Frontal cortex (tissue), 1 donor: ENCODE results near the gene TNFRSF25. TPM values are rescaled to one million over a fixed set of nuclear protein-coding genes. Genes with fewer than 3 reads are reported as not detected.

Source experiments
- small RNA-seq: library from RNA; depleted of rRNA; stranded (forward); fragments of <200 nt; gene quantifications from one replicate; pipeline ENCODE3, GENCODE V24; 2014
- total RNA-seq: library from RNA; depleted of rRNA; stranded (reverse); fragments of >200 nt; gene quantifications from one replicate; pipeline ENCODE4 v1.2.3, GENCODE V29; 2014

TNFRSF25 gene
- total RNA-seq, 1 donor from 2014 or later = 9.0 TPM

Small RNA genes lying within 50 kb of the gene (small RNA-seq; reads per million reads assigned to genes)
- not detected for gene MIR4252

Other genes starting within 250 kb of the TNFRSF25 start
- 21.6 TPM for gene ICMT, start 230.2 kb downstream of the TNFRSF25 start, total RNA-seq
- gene HES3, start 222.0 kb downstream of the TNFRSF25 start, total RNA-seq = not detected
- 22.0 TPM for gene GPR153, start 205.1 kb downstream of the TNFRSF25 start, total RNA-seq
- 40.8 TPM for gene ACOT7, start 72.4 kb downstream of the TNFRSF25 start, total RNA-seq
- not detected for gene HES2, start 46.3 kb downstream of the TNFRSF25 start, total RNA-seq
- not detected for gene ESPN, start 41.4 kb downstream of the TNFRSF25 start, total RNA-seq
- 24.9 TPM for gene PLEKHG5, start 25.5 kb upstream of the TNFRSF25 start, total RNA-seq
- gene NOL9, start 88.3 kb upstream of the TNFRSF25 start, total RNA-seq = 35.9 TPM
- gene TAS1R1, start 89.1 kb upstream of the TNFRSF25 start, total RNA-seq = not detected
- gene ZBTB48, start 113.8 kb upstream of the TNFRSF25 start, total RNA-seq = 11.4 TPM
- gene KLHL21, start 136.7 kb upstream of the TNFRSF25 start, total RNA-seq = 8.2 TPM
- gene PHF13, start 147.6 kb upstream of the TNFRSF25 start, total RNA-seq = 14.3 TPM
- gene THAP3, start 158.7 kb upstream of the TNFRSF25 start, total RNA-seq = 22.8 TPM
- 24.5 TPM for gene DNAJC11, start 235.6 kb upstream of the TNFRSF25 start, total RNA-seq